Colonic mucosa (tissue), 4 donors: Measurements from ENCODE around the gene HSPA12A. TPM values are rescaled to one million over a fixed set of nuclear protein-coding genes. Genes with fewer than 3 reads are reported as not detected.

Experiments
- DNase-seq: peaks from one replicate; pipeline ENCODE4 v3.0.0-alpha.2; 2020
- H3K27ac ChIP-seq: fragments of 200-600 bp; one replicate; pipeline ENCODE4 v1.8.0; 2021
- H3K27me3 ChIP-seq: fragments of 200-600 bp; one replicate; pipeline ENCODE4 v1.8.0; 2021
- H3K36me3 ChIP-seq: fragments of 200-600 bp; one replicate; pipeline ENCODE4 v1.8.0; 2021
- H3K4me1 ChIP-seq: fragments of 200-600 bp; one replicate; pipeline ENCODE4 v1.8.0; 2021; ENCODE audit warnings: mild to moderate bottlenecking
- H3K4me3 ChIP-seq: fragments of 200-600 bp; one replicate; pipeline ENCODE4 v1.8.0; 2021
- H3K9ac ChIP-seq, 2 donors: one replicate each; pipeline ENCODE4 v1.7.0; 2013; ENCODE audit warnings: control low read depth in 2 of 2, low read depth in 2 of 2, low read length in 2 of 2
- H3K9me3 ChIP-seq: fragments of 200-600 bp; one replicate; pipeline ENCODE4 v1.8.0; 2021
- CTCF ChIP-seq: fragments of 200-600 bp; IDR thresholded peaks from one replicate; pipeline ENCODE4 v1.8.0; 2022; ENCODE audit warnings: antibody characterized with exemption, mild to moderate bottlenecking
- intact Hi-C: fragments of 100-400 bp; cut with DNase I; formaldehyde crosslinking; loops from one replicate; pipeline ENCODE4 v1.14.1; 2022
- total RNA-seq, 2 donors: library from RNA; stranded (reverse); fragmentation: NEBNext Ultra II Directional in 1 of 2; extraction: Animal tissue kit (Norgen Biotek cat#: 25700) in 1 of 2; gene quantifications; one replicate each; pipeline ENCODE4 v1.2.1, GENCODE V29; 2021
- donor health status: healthy.
- donor health status: DM: no; HTN: no; CAD: no.
- donor health status: DM: no; HTN: no; CAD: no.

Gene HSPA12A
- total RNA-seq, 2 donors from 2014 or later = 6.2 to 7.0 TPM

- Histone ChIP-seq H3K36me3 (no peaks in the 10 kb centered on the region), H3K4me3 (no peak overlapping the region), H3K9ac (no peak overlapping the region), H3K9me3 (no peaks in the 10 kb centered on the region), H3K4me1 (no peaks in the 10 kb centered on the region), H3K27me3 (no peaks in the 10 kb centered on the region), H3K27ac (no peak overlapping the region)
- intact Hi-C loops = no loop called here
- TF ChIP-seq CTCF = no peak
- no peak for DNase-seq
Measured at GRCh38 chr10:116694927-116695268, 47.5 kb downstream of the HSPA12A start.

- TF ChIP-seq CTCF = no peak
- no peaks in the 10 kb centered on the region for H3K36me3 ChIP-seq
- no peaks in the 10 kb centered on the region for H3K27me3 ChIP-seq
- H3K9ac ChIP-seq = no peak overlapping the region
- H3K4me3 ChIP-seq = no peak overlapping the region
- DNase-seq = no peak
- no peaks in the 10 kb centered on the region for H3K4me1 ChIP-seq
- H3K27ac ChIP-seq = no peak overlapping the region
- no peaks in the 10 kb centered on the region for H3K9me3 ChIP-seq
- intact Hi-C loops = no loop called here
Measured at GRCh38 chr10:116694243-116694926, 48.0 kb downstream of the HSPA12A start.

- intact Hi-C loops = no loop called here
- H3K9ac ChIP-seq = no peak overlapping the region
- no peaks in the 10 kb centered on the region for H3K27me3 ChIP-seq
- no peaks in the 10 kb centered on the region for H3K9me3 ChIP-seq
- H3K4me1 ChIP-seq = no peaks in the 10 kb centered on the region
- H3K27ac ChIP-seq = no peak overlapping the region
- no peak for DNase-seq
- H3K36me3 ChIP-seq = no peaks in the 10 kb centered on the region
- no peak overlapping the region for H3K4me3 ChIP-seq
- TF ChIP-seq CTCF = no peak
Measured at GRCh38 chr10:116692225-116692624, 50.1 kb downstream of the HSPA12A start.

DNA sequence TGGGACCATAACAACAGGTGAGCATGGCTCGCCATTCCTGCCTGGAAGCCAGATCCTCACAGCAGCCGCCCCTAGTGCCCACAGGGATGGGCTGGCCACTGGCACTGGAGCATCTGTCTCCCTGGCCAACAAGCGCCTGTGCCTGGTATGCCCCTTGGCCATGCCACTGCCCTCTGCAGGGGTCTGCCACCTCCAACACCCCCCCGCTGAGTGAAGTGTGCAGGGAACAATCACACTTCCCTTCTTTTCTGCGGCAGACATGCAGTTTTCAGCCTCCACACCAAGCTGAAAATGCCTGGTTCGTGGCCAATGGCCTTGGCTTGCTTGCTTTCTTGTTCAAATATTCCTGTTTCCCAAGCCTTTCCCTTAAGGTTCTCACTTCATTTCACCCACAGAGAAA lies 50.7 kb downstream of the HSPA12A start:
- intact Hi-C loops = no loop called here
- no peak for DNase-seq
- no peak overlapping the region for H3K27ac ChIP-seq

GRCh38 chr10:116690356-116691322 lies 51.7 kb downstream of the HSPA12A start:
- Histone ChIP-seq H3K4me1 (no peaks in the 10 kb centered on the region), H3K27ac (no peak overlapping the region), H3K27me3 (no peaks in the 10 kb centered on the region), H3K36me3 (no peaks in the 10 kb centered on the region), H3K4me3 (no peak overlapping the region), H3K9ac (no peak overlapping the region), H3K9me3 (no peaks in the 10 kb centered on the region)
- TF ChIP-seq CTCF = no peak
- DNase-seq = no peak
- intact Hi-C loops = no loop called here

More for the DNA sequence above, 50.7 kb downstream of the HSPA12A start:
- Histone ChIP-seq H3K36me3 (no peaks in the 10 kb centered on the region), H3K9me3 (no peaks in the 10 kb centered on the region), H3K9ac (no peak overlapping the region), H3K27me3 (no peaks in the 10 kb centered on the region), H3K4me1 (no peaks in the 10 kb centered on the region), H3K4me3 (no peak overlapping the region)
- no peak for TF ChIP-seq CTCF
